ENCODE data around the gene MET. TPM values are rescaled to one million over a fixed set of nuclear protein-coding genes. Genes with fewer than 3 reads are reported as not detected.

Gene MET
- total RNA-seq, 2 donors from 2014 or later = 0.88 TPM; not detected in 1

- ATAC-seq = no peak
- peaks cover 8 to 13% of the 10 kb centered on the region in 2 donors for H3K9me3 Mint-ChIP-seq
- H3K27ac Mint-ChIP-seq = no peak overlapping the region
- H3K36me3 Mint-ChIP-seq = no peaks in the 10 kb centered on the region
- DNase-seq (ENCODE audit: low spot score in 2 of 2) = no peak
Measured at GRCh38 chr7:116686033-116686432, 14.0 kb downstream of the MET start.

DNA sequence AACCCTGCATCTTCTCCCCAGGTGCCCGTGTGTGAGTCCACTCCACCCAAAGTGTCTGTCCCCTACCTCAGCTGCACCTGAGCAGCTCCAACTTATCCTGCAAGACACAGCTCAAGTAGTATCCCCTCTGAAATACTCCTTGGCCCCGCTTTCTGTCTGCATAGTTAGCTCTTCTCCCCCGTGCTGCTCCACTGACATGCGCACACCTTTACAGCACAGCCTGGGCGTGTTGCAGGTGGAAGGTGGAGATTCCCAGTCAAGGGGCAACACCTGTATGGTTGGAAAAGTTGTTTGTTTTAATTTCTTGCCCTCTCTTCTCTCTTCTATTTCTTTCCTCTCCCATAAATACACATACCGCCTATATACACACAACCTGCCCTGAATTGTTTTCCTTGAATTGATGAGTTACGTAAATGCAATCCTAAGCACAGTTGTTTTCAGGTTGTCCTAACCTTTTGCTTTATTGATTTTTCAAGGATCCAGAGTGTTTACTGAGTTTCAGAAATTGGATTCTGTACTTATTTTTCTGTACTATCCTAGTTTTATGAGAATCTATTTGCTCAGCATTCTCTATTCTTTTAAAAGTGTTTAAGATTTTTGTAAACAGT lies 14.9 kb downstream of the MET start:
- no peaks in the 10 kb centered on the region for H3K36me3 Mint-ChIP-seq
- peaks cover 8 to 13% of the 10 kb centered on the region in 2 donors for H3K9me3 Mint-ChIP-seq
- ATAC-seq (no peak), DNase-seq (ENCODE audit: low spot score in 2 of 2) (no peak)
- no peak overlapping the region for H3K27ac Mint-ChIP-seq

DNA sequence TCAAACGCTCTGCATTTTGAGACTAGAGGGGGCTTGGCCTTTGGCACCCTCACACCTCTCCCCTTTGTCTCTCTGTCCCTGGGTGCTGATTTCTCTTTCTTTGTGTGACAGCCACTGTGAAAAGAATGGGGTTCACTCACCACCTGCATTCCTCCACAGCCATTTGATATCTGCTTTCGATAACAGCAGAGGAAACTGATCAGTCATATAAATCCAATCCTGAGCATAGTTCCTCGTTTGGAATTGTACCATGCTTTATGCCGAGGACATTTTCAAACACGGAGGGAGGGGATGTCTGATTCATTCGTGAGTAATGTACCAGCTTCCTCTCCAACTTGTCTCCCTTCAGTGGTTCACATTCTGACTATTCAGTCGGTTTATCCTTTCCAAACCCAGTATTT lies 15.8 kb downstream of the MET start:
- DNase-seq (ENCODE audit: low spot score in 2 of 2) (no peak), ATAC-seq (no peak)
- H3K36me3 Mint-ChIP-seq = no peaks in the 10 kb centered on the region
- no peak overlapping the region for H3K27ac Mint-ChIP-seq
- H3K9me3 Mint-ChIP-seq = peaks cover 8 to 13% of the 10 kb centered on the region in 2 donors

- ATAC-seq (no peak), DNase-seq (ENCODE audit: low spot score in 2 of 2) (no peak)
- no peaks in the 10 kb centered on the region for H3K9me3 Mint-ChIP-seq
- H3K36me3 Mint-ChIP-seq = no peaks in the 10 kb centered on the region
- H3K27ac Mint-ChIP-seq = no peak overlapping the region
Measured at GRCh38 chr7:116689790-116690259, 17.8 kb downstream of the MET start.

GRCh38 chr7:116691664-116692063 lies 19.7 kb downstream of the MET start:
- ATAC-seq = no peak
- DNase-seq (ENCODE audit: low spot score in 2 of 2) = no peak
- no peaks in the 10 kb centered on the region for H3K36me3 Mint-ChIP-seq
- H3K9me3 Mint-ChIP-seq = no peaks in the 10 kb centered on the region
- no peak overlapping the region for H3K27ac Mint-ChIP-seq

- H3K36me3 Mint-ChIP-seq = no peaks in the 10 kb centered on the region
- ATAC-seq = no peak
- H3K27ac Mint-ChIP-seq = no peak overlapping the region
Measured at GRCh38 chr7:116692401-116693308, 20.7 kb downstream of the MET start.

GRCh38 chr7:116696707-116697106 lies 24.7 kb downstream of the MET start:
- no peak for ATAC-seq
- H3K9me3 Mint-ChIP-seq = no peaks in the 10 kb centered on the region
- H3K36me3 Mint-ChIP-seq = no peaks in the 10 kb centered on the region
- no peak overlapping the region for H3K27ac Mint-ChIP-seq
- DNase-seq (ENCODE audit: low spot score in 2 of 2) = no peak

More at GRCh38 chr7:116692401-116693308, 20.7 kb downstream of the MET start:
- DNase-seq (ENCODE audit: low spot score in 2 of 2) = no peak
- no peaks in the 10 kb centered on the region for H3K9me3 Mint-ChIP-seq

DNA sequence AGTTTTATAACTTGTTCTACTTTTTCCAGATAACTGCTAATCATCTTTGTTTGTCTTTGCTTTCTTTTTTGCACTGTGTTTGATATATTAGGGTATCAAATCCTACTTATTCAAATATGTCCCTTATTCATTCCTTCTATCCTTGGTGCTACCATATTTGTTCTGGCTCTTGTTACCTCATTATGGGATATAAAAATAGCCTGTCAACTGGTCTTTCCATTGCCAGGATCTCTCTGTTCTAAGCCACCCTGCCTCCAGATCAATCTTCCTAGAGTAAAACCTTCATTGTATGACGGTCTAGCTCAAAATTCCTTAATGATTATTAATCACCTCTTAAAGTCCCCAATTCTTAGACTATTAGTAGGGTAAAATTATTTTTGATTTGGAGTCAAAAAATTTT lies 25.2 kb downstream of the MET start:
- Mint-ChIP-seq H3K9me3 (no peaks in the 10 kb centered on the region), H3K27ac (no peak overlapping the region), H3K36me3 (no peaks in the 10 kb centered on the region)
- no peak for ATAC-seq
- no peak for DNase-seq (ENCODE audit: low spot score in 2 of 2)

- ATAC-seq = no peak
- no peak for DNase-seq (ENCODE audit: low spot score in 2 of 2)
- no peak overlapping the region for H3K27ac Mint-ChIP-seq
- no peaks in the 10 kb centered on the region for H3K36me3 Mint-ChIP-seq
- no peaks in the 10 kb centered on the region for H3K9me3 Mint-ChIP-seq
Measured at GRCh38 chr7:116697761-116698160, 25.8 kb downstream of the MET start.

DNA sequence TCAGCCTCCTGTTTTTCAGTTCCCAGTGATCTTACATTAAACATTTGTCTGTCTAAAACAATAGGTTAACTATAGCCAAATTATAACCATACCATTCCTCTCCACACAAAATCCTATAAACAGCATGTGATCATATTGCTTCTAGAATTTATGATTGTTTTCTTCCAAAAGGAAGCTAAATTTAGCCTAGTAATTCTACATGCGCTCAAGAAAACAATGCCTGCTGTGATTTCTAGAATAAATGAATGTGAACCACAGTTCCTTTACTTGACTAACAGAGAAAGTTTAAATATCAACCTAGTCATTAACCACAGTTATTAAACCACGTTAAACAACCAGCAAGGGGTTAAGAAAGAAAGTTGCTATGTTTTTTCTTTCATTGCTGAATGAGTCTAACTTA lies 26.4 kb downstream of the MET start:
- no peak overlapping the region for H3K27ac Mint-ChIP-seq
- no peaks in the 10 kb centered on the region for H3K9me3 Mint-ChIP-seq

GRCh38 chr7:116698930-116699721 lies 27.1 kb downstream of the MET start:
- Mint-ChIP-seq H3K36me3 (no peaks in the 10 kb centered on the region), H3K9me3 (no peaks in the 10 kb centered on the region), H3K27ac (no peak overlapping the region)
- DNase-seq (ENCODE audit: low spot score in 2 of 2) (no peak), ATAC-seq (no peak)

More for the DNA sequence above, 26.4 kb downstream of the MET start:
- DNase-seq (ENCODE audit: low spot score in 2 of 2) = no peak
- H3K36me3 Mint-ChIP-seq = no peaks in the 10 kb centered on the region
- no peak for ATAC-seq

DNA sequence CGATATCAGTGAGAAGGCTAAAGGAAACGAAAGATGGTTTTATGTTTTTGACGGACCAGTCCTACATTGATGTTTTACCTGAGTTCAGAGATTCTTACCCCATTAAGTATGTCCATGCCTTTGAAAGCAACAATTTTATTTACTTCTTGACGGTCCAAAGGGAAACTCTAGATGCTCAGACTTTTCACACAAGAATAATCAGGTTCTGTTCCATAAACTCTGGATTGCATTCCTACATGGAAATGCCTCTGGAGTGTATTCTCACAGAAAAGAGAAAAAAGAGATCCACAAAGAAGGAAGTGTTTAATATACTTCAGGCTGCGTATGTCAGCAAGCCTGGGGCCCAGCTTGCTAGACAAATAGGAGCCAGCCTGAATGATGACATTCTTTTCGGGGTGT lies 27.7 kb downstream of the MET start:
- Mint-ChIP-seq H3K36me3 (no peaks in the 10 kb centered on the region), H3K9me3 (no peaks in the 10 kb centered on the region), H3K27ac (no peak overlapping the region)
- ATAC-seq = no peak
- no peak for DNase-seq (ENCODE audit: low spot score in 2 of 2)

DNA sequence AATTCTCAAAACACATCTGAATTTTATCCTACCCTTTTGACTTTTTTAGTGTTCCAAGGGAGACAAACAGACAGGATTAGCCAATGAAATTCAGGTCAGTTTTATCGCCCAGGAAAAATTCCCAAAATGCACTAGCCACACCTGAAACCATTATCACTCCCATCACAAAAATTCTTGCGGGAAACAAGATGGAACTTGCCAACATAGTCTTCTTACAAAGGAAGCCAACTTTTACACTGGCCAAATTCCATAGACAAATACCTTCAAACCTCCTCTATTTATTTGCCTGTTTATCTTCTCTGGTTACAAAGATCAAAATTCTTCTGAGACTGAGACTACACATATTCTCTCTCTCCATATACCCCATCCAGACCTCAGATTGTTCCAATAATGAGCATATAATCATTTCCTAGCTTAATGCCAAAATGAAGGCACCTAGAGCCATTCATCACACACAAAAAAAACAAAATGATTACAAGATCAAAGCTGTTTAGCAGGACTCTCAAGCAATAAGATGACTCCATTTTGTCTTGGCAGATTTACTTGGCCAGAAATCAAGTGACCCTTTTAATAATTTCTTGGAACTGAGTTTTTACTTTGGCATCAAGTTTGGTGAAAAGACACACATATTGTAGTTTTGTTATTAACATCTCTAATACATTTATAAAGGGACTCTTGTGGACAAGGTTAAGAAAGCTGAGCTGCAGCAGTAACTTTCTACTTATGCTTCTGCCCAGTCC lies 30.2 kb downstream of the MET start:
- H3K9me3 Mint-ChIP-seq = no peaks in the 10 kb centered on the region
- no peak for DNase-seq (ENCODE audit: low spot score in 2 of 2)
- ATAC-seq = no peak
- H3K27ac Mint-ChIP-seq = no peak overlapping the region
- H3K36me3 Mint-ChIP-seq = no peaks in the 10 kb centered on the region

GRCh38 chr7:116704650-116705228 lies 32.7 kb downstream of the MET start:
- DNase-seq (ENCODE audit: low spot score in 2 of 2) (no peak), ATAC-seq (no peak)
- H3K9me3 Mint-ChIP-seq = no peaks in the 10 kb centered on the region
- H3K36me3 Mint-ChIP-seq = no peaks in the 10 kb centered on the region
- no peak overlapping the region for H3K27ac Mint-ChIP-seq

DNA sequence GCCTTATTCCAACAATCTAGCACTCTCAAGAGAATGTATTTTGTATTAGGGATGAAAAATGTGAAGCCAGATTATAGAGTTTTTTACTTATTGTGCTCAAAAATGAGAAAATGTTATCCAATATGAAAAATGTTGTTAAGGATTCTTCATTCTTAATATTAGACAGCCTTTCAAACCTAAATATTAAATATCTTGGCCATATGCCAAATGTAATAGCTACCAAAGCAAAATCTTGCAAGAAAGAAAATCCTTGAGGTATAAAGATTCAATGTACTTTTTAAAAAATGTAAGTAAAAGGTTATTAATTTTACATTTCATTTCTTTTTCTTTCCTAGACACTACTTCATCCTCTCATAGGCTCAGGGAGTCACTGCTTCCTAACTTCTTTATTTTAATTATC lies 33.4 kb downstream of the MET start:
- Mint-ChIP-seq H3K9me3 (no peaks in the 10 kb centered on the region), H3K36me3 (no peaks in the 10 kb centered on the region), H3K27ac (no peak overlapping the region)
- no peak for ATAC-seq
- DNase-seq (ENCODE audit: low spot score in 2 of 2) = no peak

DNA sequence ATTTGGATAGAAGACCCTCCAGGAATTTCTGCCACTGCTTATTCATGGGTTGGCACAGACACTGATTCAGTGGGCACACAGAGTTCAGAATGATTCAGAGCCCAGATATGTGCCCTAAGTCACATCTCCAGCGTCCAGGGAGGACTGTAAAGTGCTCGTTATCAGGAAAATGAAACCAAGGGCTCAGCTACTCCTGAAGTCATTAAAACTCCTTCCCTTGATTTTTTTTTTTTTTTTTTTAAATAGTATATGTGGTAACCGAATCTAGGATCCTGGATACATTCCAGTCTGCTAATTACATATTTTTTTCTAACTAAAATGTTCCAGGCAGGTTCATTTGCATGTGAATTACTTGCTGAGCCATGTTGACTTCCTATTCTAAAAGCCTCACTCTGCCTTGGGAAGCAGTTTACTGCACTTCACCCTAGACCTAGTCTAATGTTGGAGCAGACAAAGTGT lies 34.7 kb downstream of the MET start:
- Mint-ChIP-seq H3K36me3 (no peaks in the 10 kb centered on the region), H3K9me3 (no peaks in the 10 kb centered on the region), H3K27ac (no peak overlapping the region)
- DNase-seq (ENCODE audit: low spot score in 2 of 2) = no peak
- no peak for ATAC-seq
